Measurements from ENCODE around the gene SRP54.
"Not testable (repeated sequence)": the region's sequence is repeated elsewhere in the genome, so short reads cannot be mapped to it uniquely, and the experiment has no call there.

- TF ChIP-seq CTCF (conservative IDR thresholded peaks at IDR 0.05 in 1 of 2, IDR thresholded peaks at IDR 0.05 in 1 of 2; ENCODE audit: low read depth in 1 of 2, low read length in 2 of 2); EZH2 (IDR thresholded peaks at IDR 0.05; ENCODE audit: low read length, missing control alignments): not testable (repeated sequence)
These were observed 78.5 kb downstream of the SRP54 start for GRCh38 chr14:35061113-35061791.

Data from fibroblast of lung (primary cell).